ENCODE results near the gene SFXN5.

Gene SFXN5

DNA sequence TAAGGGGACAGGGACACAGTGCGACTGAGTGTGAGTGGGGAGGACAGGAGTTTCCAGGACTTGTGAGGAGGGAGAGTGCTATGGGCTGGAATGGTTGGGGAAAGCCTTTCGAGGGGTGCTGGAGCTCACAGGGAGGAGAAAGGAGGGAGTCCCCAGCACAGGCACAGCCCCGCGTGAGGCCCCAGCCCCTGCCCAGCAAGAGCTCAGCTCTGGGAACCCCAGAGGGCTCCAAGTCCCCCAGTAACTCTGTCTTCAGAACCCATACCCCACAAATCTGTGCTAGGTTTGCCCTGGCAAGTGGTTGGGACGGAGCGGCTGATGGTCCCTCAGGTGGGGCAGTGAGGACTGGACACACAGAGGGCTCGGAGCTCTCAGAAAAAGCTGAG lies 75.4 kb downstream of the SFXN5 start:
- no peaks in the 10 kb centered on the region for H3K36me3 ChIP-seq (ENCODE audit: insufficient read depth, low read length)
- no peaks in the 10 kb centered on the region for H3K9me3 ChIP-seq (ENCODE audit: control insufficient read depth, insufficient read depth, low read length)
- peaks cover 8% of the 10 kb centered on the region; the same call in 1 of the 2 replicates for H3K4me1 ChIP-seq (ENCODE audit: insufficient read depth, low read length)
- no peak overlapping the region for H3K9ac ChIP-seq (ENCODE audit: low read depth, low read length)

DNA sequence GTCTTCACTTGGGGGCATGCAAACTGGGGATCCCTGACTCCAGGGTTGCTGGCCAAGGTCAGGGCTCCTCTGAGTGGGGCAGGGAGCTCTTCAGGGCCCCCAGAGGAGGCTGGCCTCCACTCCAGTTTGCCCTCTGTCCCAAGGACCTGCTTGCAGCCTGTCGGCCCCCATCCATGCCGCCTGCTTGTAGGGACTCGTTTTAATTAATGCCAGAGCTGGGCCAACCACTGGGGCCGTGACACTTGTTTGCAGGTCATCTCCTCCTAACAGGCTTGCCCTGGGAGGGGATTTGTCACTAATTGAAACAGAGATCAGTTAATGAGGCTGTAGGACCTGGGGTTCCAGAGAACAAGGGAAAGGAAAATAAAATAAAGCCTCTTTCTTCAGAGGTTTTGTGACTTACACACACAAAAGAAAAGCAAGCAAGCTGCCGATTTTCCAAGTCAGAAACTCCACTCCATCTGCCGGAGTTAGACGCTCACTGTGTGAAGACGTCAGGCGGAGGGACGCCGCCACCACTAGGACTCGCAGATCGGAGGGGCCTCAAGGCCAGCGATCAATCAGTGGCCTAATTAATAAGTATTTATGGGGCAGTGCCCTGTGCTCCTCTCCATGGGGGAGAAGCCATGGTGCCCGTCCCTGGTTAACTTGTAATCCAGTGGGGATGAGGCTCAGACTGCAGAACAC lies 75.9 kb downstream of the SFXN5 start:
- no peaks in the 10 kb centered on the region for H3K9me3 ChIP-seq (ENCODE audit: control insufficient read depth, insufficient read depth, low read length)
- H3K9ac ChIP-seq (ENCODE audit: low read depth, low read length), result no peak overlapping the region
- H3K36me3 ChIP-seq (ENCODE audit: insufficient read depth, low read length), result no peaks in the 10 kb centered on the region
- peaks cover 5% of the 10 kb centered on the region; the same call in 1 of the 2 replicates for H3K4me1 ChIP-seq (ENCODE audit: insufficient read depth, low read length)

DNA sequence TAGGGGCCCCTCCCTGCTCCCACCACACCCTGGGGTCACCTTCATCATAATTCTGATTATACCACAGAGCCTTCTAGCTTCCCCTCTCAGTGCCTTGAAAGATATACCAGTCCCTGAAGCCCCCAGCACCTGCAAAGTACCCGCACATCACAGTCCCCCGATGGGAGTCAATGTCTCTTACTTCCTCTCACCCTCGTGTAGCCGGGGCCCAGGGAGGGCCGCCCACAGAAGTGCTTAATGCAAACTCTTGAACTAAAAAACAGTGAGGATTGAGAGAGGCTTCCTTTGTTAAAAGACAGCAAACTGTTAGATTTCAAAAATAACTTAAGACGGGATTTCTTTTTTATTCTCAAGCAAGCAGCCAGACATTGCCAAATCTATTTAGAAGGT lies 76.5 kb downstream of the SFXN5 start:
- no peak overlapping the region for H3K9ac ChIP-seq (ENCODE audit: low read depth, low read length)
- H3K4me1 ChIP-seq (ENCODE audit: insufficient read depth, low read length), result peaks cover 2% of the 10 kb centered on the region; the same call in 1 of the 2 replicates
- no peaks in the 10 kb centered on the region for H3K9me3 ChIP-seq (ENCODE audit: control insufficient read depth, insufficient read depth, low read length)
- no peaks in the 10 kb centered on the region for H3K36me3 ChIP-seq (ENCODE audit: insufficient read depth, low read length)

DNA sequence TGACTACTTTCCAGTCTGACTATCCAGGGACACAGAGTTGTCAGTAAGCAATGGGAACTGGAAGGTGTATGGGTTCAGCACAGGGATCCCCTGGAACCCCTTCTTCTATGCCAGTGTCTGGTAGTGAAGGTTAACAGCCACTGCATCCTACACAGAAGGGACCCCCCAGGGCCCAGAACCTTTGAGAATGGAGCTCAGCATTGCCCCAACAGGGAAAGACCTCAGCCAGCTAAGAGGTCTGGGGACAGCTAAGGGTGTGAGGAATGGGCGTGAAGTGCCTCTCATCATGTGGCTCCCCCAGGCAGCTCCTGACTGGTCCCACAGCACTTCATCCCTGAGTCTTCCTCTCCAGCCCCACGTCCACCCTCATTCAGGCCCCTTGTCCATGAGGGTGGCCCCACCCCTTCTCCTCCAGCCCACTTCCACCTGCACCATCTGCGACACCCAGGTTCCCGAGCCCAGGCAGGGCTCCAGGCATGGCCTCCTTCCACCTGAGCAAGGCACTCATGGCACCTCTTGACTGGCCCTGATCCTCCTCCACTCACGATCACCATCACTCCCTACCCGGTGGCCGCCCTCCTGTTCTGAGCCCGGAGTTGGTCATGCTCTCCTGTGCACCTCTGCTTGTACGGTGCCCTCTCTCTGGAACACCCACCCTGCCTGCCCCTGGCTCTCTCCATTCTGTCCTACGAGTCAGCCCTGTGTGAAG lies 77.1 kb downstream of the SFXN5 start:
- Histone ChIP-seq H3K9ac (ENCODE audit: low read depth, low read length) (no peak overlapping the region), H3K9me3 (ENCODE audit: control insufficient read depth, insufficient read depth, low read length) (no peaks in the 10 kb centered on the region), H3K36me3 (ENCODE audit: insufficient read depth, low read length) (no peaks in the 10 kb centered on the region), H3K4me1 (ENCODE audit: insufficient read depth, low read length) (peaks cover 2% of the 10 kb centered on the region; the same call in 1 of the 2 replicates)

GRCh38 chr2:72993933-72994280 lies 77.6 kb downstream of the SFXN5 start:
- Histone ChIP-seq H3K9ac (ENCODE audit: low read depth, low read length) (no peak overlapping the region), H3K4me1 (ENCODE audit: insufficient read depth, low read length) (peaks cover 2% of the 10 kb centered on the region; the same call in 1 of the 2 replicates)

DNA sequence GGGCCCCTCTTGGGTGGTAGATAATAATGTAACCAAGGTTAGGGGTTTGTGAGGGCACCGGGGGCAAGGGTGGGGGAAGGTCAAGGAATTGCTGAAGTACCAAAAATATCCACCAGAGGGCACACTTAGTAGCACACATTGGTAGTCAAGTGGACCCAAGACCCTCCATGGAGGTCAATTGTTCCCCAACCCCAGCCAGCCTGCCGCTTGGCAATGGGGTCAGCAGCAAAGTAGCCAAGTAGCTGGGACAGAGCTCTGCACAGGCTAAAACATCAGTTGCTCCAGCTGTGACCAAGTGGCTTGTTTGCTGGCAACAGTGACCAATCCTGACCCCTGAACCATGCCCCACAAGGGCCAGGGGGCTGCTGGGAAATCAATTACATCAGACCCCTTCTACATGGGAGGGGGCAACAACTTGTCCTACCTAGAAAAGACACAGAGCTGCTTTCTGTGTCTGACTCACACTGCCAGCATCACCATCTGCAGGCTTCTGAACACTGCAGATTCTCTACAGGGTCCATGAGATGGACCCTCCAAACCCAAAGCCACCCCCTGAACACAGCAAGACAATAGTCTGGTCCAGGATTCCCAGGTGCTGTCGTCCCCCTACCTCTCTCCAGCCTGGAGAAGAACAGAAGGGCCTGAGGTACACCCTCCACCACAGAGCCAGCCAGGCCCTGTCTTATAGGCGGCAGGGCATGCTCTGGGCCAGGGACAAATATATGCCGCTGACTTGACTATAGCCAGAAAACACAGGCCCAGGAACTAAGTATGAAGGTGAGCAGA lies 78.2 kb downstream of the SFXN5 start:
- H3K36me3 ChIP-seq (ENCODE audit: insufficient read depth, low read length), result no peaks in the 10 kb centered on the region
- H3K4me1 ChIP-seq (ENCODE audit: insufficient read depth, low read length), result peaks cover 2% of the 10 kb centered on the region; the same call in 1 of the 2 replicates
- no peaks in the 10 kb centered on the region for H3K9me3 ChIP-seq (ENCODE audit: control insufficient read depth, insufficient read depth, low read length)
- no peak overlapping the region for H3K9ac ChIP-seq (ENCODE audit: low read depth, low read length)

More at GRCh38 chr2:72993933-72994280, 77.6 kb downstream of the SFXN5 start:
- H3K9me3 ChIP-seq (ENCODE audit: control insufficient read depth, insufficient read depth, low read length), result no peaks in the 10 kb centered on the region
- no peaks in the 10 kb centered on the region for H3K36me3 ChIP-seq (ENCODE audit: insufficient read depth, low read length)

DNA sequence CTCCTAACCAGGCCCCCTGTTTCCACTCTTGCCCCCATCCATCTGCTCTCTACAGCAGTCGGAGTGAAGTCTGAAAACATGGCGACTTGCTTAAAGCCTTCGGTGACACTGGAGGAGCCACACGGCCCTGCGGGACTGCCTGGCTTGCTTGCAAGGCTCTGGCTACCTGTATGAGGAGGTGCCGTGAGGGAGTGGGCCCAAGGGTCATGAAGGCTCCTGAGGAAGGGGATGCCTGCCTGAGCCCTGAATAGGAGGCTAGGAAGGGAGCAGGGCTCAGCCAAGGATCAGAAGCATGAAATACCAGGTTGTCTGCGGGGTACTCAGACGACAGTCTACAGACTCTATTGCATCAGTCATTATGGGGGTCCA lies 78.8 kb downstream of the SFXN5 start:
- Histone ChIP-seq H3K36me3 (ENCODE audit: insufficient read depth, low read length) (no peaks in the 10 kb centered on the region), H3K4me1 (ENCODE audit: insufficient read depth, low read length) (peaks cover 2% of the 10 kb centered on the region; the same call in 1 of the 2 replicates), H3K9ac (ENCODE audit: low read depth, low read length) (no peak overlapping the region), H3K9me3 (ENCODE audit: control insufficient read depth, insufficient read depth, low read length) (no peaks in the 10 kb centered on the region)

- no peak overlapping the region for H3K9ac ChIP-seq (ENCODE audit: low read depth, low read length)
- peaks cover 2% of the 10 kb centered on the region; the same call in 1 of the 2 replicates for H3K4me1 ChIP-seq (ENCODE audit: insufficient read depth, low read length)
- H3K36me3 ChIP-seq (ENCODE audit: insufficient read depth, low read length), result no peaks in the 10 kb centered on the region
Observed at GRCh38 chr2:72991980-72992733, 79.4 kb downstream of the SFXN5 start.

DNA sequence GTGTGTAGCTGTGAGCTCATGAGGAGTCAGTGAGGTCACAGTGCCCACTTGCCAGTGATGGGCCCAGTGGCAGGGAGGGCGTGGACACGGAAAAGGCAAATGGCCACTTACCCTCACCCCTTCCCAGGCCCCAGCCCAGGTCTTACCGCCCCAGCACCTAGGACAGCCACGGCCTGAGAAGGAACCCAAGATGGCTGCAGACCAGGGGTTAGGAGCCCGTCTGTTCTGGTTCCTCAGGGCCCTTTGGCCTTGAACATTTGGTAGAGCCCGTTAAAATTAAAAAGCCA lies 80.1 kb downstream of the SFXN5 start:
- no peaks in the 10 kb centered on the region for H3K9me3 ChIP-seq (ENCODE audit: control insufficient read depth, insufficient read depth, low read length)
- no peak overlapping the region for H3K9ac ChIP-seq (ENCODE audit: low read depth, low read length)
- no peaks in the 10 kb centered on the region for H3K36me3 ChIP-seq (ENCODE audit: insufficient read depth, low read length)
- H3K4me1 ChIP-seq (ENCODE audit: insufficient read depth, low read length), result peaks cover 2% of the 10 kb centered on the region; the same call in 1 of the 2 replicates

More at GRCh38 chr2:72991980-72992733, 79.4 kb downstream of the SFXN5 start:
- H3K9me3 ChIP-seq (ENCODE audit: control insufficient read depth, insufficient read depth, low read length), result no peaks in the 10 kb centered on the region

GRCh38 chr2:72990695-72991438 lies 80.6 kb downstream of the SFXN5 start:
- Histone ChIP-seq H3K4me1 (ENCODE audit: insufficient read depth, low read length) (peaks cover 2% of the 10 kb centered on the region; the same call in 1 of the 2 replicates), H3K9me3 (ENCODE audit: control insufficient read depth, insufficient read depth, low read length) (no peaks in the 10 kb centered on the region), H3K36me3 (ENCODE audit: insufficient read depth, low read length) (no peaks in the 10 kb centered on the region; the same call in 1 of the 2 replicates), H3K9ac (ENCODE audit: low read depth, low read length) (no peak overlapping the region)

DNA sequence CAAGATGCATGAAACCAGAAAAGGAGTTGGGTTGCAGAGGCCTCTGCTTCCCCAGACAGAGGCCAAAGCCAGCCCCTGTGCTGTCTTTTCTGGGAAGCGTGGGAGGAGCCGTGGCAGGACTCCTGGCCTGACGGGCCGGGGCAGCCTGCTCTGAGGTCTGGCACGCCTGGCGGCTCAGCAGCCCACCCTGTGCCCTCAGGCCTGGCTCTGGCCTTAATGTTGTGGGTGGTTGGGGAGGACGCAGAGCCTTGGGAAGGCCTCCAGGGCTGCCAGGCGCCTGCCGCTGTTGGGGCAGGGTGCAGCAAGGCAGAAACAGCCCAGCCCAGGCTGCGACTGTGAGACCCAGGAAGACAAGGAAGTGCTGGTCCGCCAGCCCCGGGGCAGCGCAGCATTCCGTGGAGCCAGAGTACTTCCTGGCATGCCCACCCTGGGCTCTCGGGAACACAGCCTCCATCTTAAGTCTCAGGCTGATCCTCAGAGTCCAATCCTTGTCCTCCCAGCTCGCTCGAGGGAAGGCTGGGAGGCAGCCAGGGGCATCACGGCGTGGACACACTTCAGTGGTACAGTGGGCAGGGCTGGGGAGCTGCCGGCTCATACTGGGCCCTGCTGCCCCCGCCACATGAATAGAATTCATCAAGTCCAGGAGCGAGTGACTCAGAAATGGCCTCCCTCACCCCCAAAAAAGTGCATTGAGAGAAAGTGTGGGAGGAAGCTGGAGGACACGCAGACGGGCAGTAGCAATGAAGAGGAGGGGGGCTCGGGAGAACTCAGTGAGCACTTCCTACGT lies 81.5 kb downstream of the SFXN5 start:
- no peaks in the 10 kb centered on the region; the same call in 1 of the 2 replicates for H3K36me3 ChIP-seq (ENCODE audit: insufficient read depth, low read length)
- H3K9me3 ChIP-seq (ENCODE audit: control insufficient read depth, insufficient read depth, low read length), result no peaks in the 10 kb centered on the region
- no peak overlapping the region for H3K9ac ChIP-seq (ENCODE audit: low read depth, low read length)
- peaks cover 2% of the 10 kb centered on the region; the same call in 1 of the 2 replicates for H3K4me1 ChIP-seq (ENCODE audit: insufficient read depth, low read length)

GRCh38 chr2:72988726-72989273 lies 82.7 kb downstream of the SFXN5 start:
- Histone ChIP-seq H3K36me3 (ENCODE audit: insufficient read depth, low read length) (no peaks in the 10 kb centered on the region; the same call in 1 of the 2 replicates), H3K4me1 (ENCODE audit: insufficient read depth, low read length) (peaks cover 2% of the 10 kb centered on the region; the same call in 1 of the 2 replicates), H3K9ac (ENCODE audit: low read depth, low read length) (no peak overlapping the region), H3K9me3 (ENCODE audit: control insufficient read depth, insufficient read depth, low read length) (no peaks in the 10 kb centered on the region)

DNA sequence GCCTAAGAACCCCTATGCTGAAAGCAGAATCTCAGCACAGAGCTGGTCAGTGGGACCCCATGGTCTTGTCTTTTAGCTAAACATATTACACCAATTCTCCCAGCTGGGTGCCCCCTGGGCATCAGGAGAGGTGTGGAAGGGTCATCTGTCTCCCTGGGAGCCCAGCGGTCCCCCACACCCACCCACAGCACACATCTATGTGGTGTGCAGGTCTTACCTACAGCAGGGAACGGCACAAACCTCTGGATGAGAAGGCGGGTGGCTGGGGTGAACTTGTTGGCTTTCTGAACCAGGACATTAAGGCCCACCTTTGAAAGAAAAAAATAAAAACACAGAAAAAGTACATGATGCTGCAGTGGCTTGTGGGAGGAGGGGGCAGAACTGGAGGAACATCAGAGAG lies 83.5 kb downstream of the SFXN5 start:
- Histone ChIP-seq H3K9me3 (ENCODE audit: control insufficient read depth, insufficient read depth, low read length) (no peaks in the 10 kb centered on the region), H3K9ac (ENCODE audit: low read depth, low read length) (no peak overlapping the region)

More for the DNA sequence above, 83.5 kb downstream of the SFXN5 start:
- Histone ChIP-seq H3K36me3 (ENCODE audit: insufficient read depth, low read length) (no peaks in the 10 kb centered on the region; the same call in 1 of the 2 replicates), H3K4me1 (ENCODE audit: insufficient read depth, low read length) (no peaks in the 10 kb centered on the region; the same call in 1 of the 2 replicates)

Measured in ES-I3 (cell line).